GM18502 (cell line): ENCODE measurements around the gene PLXND1.
"Not testable (repeated sequence)": the region's sequence is repeated elsewhere in the genome, so short reads cannot be mapped to it uniquely, and the experiment has no call there.

Experiments used
- ATAC-seq: cut with Tn5 transposase; IDR thresholded peaks from one replicate; pipeline ENCODE4 v1.9.1; 2021; ENCODE audit warnings: mild to moderate bottlenecking; ENCODE audit not compliant: unreplicated experiment, poor library complexity

Gene PLXND1

DNA sequence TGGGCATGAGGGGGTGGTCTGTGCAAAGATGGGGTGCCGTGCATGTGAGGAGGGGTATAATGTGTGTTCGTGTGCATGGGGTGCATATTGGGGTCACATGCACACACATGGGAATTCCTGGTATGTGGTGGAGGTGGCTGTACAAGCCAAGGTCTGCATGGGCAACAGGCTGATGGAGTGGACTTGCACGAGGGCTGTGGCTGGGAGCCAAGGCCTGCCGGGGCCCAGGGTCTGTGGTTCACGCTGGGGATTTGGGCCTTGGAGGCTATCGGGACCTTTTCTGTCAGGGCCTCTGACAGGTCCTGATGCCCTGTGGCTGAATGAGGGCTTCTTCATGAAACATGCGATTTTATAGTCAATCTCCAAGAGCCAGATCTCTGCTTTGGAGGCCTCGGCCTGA, 9.8 kb upstream of the PLXND1 start:
- ATAC-seq = no peak

DNA sequence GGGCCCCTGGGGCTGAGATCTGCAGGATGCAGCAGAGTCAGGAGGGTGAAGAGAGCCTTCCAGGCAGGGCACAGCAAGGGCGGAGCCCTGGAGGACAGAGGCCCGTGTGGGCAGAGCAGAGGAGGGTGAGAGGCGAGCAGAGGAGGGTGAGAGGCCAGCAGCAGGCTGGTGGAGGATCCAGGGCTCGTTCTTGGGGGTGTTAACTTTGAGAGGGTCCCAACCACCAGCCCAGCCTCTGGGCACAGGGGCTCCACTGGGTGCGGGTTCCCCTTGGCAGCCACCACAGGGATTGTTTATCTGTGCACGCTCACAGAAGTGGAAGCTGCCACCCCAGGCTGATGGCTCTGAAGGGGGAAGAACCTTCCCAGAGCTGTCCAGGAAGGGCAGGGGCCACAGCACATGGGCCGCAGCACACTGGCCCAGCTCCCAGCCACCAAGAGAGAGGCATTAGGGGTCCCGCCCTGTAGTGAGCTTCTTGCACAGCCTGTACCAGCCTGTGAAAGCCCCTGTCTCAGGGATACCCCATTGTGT, 9.3 kb upstream of the PLXND1 start:
- no peak for ATAC-seq

- no peak for ATAC-seq
Observed at GRCh38 chr3:129614927-129615363, 8.5 kb upstream of the PLXND1 start.

GRCh38 chr3:129614435-129614834, 8.0 kb upstream of the PLXND1 start:
- no peak for ATAC-seq

GRCh38 chr3:129613367-129613740, 6.9 kb upstream of the PLXND1 start:
- ATAC-seq = no peak

- no peak for ATAC-seq
Observed at GRCh38 chr3:129612534-129613366, 6.3 kb upstream of the PLXND1 start.

DNA sequence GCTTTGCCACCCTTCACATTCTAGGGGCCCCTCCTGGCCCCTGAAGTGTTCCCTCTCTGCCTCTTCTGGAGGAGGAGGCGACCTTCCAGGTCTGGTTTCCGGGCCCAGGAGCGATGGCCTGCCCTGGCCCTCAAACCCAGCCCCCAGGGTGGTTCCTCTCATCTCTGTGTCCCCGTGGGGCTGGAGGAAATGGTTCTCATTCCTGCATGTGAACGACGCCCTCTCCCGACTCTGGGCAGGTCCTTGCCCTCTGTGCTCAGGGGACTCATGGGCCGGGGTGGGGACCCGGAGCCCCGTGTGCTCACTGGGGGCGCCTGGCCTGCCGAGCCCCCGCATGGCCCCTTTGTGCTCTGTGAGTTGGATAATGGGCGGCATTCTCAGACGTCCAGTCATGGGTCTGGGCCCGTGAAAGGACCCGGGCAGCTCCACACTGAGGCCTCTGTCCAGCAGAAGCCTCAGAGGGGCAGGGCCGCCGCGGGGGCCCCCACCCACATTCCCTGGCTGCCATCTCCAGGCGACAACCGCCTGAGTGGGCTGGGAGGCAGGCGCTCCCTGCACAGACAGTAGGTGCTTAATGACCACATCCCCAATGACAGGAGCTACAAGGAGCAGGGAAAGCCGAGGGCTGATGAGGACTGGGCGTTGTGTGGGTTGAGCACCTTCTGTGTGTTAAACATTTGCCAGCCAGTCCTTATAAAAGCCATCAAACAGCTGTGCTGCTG, 5.5 kb upstream of the PLXND1 start:
- ATAC-seq = no peak

DNA sequence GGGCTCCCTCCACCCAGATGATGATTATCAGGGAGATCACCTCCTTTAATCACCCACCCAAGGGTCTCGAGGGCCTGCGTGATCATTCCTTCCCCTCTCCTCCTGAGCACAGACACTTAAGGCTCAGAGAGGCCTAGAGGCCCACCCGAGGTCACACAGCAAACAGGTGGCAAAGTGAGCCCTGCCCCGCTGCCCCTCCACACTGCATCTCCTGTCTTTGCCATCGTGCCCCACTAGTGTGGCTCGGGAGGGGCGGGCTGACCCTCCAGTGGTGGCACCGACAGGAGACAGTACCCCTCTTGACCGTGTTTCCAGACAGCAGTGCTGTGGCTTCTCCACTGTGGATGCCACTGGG, 4.9 kb upstream of the PLXND1 start:
- ATAC-seq = no peak

DNA sequence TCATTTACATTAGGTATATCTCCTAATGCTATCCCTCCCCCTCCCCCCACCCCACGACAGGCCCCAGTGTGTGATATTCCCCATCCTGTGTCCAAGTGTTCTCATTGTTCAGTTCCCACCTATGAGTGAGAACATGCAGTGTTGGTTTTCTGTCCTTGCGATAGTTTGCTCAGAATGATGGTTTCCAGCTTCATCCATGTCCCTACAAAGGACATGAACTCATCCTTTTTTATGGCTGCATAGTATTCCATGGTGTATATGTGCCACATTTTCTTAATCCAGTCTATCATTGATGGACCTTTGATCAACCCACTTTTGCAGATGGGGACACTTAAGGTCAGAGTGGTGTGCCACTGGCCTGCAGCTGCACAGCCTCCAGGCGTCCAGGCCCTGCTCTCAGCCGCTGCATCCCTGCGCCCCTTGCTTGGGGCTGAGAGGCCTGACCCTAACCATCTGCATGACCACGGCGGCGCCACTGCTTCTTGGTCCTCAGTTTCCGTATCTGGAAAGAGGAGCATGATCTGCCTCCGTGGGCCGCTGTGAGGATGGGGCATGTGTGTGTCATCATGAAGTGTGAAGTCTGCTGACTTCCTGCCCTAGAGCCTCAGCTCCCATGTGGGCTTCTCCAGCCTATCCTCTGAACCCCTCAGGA, 4.4 kb upstream of the PLXND1 start:
- not testable (repeated sequence) for ATAC-seq

DNA sequence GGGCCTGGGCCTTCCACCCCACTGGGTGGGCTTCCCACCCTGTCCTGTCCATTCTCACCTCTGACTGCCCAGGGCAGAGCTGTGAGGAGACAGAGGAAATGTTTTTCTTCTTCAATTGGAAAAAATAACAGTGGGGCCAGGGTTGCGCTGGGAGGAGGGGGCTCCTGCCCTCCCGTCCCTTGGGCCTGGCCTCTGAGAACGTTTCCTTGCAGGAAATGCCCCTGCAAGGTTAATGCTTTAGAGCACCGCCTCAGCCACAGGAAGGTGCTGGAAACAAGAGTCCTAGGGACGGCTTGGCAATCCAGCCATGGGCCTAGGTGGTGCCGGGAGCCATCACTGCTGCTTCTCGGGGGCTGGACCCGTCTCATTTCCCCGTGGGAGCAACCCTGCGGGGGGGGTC, 3.8 kb upstream of the PLXND1 start:
- ATAC-seq = no peak

DNA sequence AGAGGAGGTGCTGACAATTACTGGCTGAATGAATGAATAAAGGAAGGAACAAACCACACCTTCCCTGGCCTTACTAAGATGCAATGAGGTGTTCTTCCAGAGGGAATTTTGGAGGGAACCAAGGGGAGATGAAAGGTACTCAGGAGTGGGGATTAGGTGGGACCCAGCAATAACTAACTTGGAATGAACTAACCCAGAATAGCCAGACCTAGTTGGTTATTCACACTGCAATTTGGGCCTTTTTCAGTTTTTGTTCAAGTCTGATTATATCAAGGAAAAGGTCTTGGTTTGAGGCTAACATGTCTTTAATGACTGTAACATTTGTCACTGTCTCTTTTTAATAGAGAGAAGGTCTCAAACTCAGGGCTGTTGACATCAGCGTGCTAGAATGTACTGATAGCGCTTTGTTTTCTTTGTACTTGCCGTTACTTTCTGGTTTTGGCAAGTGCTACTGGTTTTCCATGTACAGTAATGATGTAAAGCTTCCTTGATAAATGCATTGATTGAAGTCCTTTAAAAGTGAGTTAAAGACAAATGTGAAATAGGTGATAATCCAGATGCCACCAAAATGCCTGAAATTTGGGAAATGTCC, 3.2 kb upstream of the PLXND1 start:
- no peak for ATAC-seq

DNA sequence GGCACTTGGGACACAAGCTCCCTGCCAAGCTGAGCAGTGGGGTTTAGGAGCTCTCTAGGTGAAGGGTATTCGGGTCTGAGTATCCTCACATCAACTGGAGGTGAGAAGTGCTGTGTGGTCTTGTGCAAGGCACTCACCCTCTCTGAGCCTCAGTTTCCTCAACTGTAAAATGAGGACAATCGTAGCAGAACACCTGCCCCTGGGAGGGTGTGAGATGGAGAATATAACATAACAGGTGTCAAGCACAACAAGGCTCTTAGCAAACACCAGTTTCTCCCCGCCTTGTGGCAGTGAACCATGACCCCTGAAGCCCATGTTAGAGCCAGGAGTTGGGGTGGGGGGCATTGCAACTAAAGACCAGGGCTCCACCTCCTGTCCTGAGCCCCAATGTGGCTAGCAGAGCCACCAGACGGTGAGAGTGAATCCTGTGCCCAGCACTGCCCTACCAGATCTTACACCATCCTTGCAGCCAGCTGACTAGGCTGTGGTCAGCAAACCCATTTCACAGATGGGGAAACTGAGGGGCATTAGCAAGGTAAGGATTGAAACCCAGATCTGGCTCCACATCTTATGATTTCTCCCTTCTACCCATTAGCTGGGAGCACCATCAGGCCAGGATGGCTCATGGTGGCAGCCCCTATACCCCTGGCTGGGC, 2.6 kb upstream of the PLXND1 start:
- no peak for ATAC-seq

- no peak for ATAC-seq
Observed at GRCh38 chr3:129608087-129608935, 1.8 kb upstream of the PLXND1 start.

DNA sequence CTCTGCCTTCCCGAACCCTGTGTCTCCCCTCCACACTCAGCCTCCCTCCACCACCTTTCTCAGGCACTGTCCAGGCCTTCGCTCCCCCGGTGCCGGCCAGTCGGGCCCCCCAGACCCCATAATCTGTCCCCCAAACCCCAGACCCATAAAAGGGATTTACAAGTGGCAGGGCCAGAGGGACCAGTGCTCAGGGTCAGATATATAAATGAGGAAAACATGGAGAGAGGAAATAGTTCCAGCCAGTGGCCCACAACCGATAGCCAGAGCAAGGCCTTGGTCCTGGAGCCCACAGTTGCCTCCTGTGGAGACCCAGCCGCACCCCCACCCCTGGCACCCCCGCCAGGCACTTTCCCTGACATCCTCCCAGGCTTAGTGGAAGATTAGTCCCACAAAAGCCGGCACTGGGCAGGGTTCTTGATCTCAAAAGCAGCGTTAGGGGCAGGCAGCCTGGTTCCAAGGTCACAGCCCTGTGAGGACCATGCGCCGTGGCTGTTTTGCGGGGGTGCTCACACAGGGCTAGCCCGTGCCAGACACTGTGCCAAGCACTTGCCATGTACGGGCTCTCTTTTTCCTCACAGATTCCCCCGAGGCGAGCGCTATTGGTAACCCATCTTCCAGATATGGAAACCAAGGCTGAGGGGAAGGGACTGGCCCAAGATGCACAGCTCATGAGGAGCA, 1.1 kb upstream of the PLXND1 start:
- no peak for ATAC-seq

- no peak for ATAC-seq
Observed at GRCh38 chr3:129605922-129606635, 397 bp downstream of the PLXND1 start.

GRCh38 chr3:129605203-129605921, 1.1 kb downstream of the PLXND1 start:
- no peak for ATAC-seq

- ATAC-seq = no peak
Observed at GRCh38 chr3:129604767-129605166, 1.7 kb downstream of the PLXND1 start.
